ENCODE data around the gene GCAT.

The GCAT gene

GRCh38 chr22:37842015-37842793 lies 34.5 kb downstream of the GCAT start:
- DNase-seq (ENCODE audit: low read depth in 2 of 2) = no peak

- peak; percentile 7 to 15 for DNase-seq (ENCODE audit: low read depth in 2 of 2)
These were observed 36.0 kb downstream of the GCAT start for GRCh38 chr22:37843741-37844089.

GRCh38 chr22:37844904-37845329 lies 37.2 kb downstream of the GCAT start:
- no peak for DNase-seq (ENCODE audit: low read depth in 2 of 2)

- no peak for DNase-seq (ENCODE audit: low read depth in 2 of 2)
These were observed 38.7 kb downstream of the GCAT start for GRCh38 chr22:37846433-37846832.

DNA sequence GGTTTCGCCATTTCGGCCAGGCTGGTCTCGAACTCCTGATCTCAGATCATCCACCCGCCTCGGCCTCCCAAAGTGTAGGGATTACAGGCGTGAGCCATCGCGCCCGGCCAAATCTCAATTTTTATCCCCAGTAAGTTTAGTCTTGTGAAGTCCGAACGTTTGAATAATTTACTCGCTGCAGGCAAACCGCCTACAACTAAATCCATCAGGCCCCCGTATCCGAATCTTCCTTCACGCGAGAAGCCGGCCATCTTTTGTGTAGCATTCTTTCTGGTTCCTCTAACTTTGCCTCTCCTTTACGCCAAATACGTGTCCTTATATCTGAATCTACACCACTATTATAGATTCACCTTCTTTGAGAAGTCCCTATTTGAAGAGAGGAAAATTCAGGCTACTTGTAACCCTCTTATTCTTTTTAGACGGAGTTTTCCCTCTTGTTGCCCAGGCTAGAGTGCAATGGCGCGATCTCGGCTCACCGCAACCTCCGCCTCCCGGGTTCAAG lies 40.9 kb downstream of the GCAT start:
- no peak for DNase-seq (ENCODE audit: low read depth in 2 of 2)

DNA sequence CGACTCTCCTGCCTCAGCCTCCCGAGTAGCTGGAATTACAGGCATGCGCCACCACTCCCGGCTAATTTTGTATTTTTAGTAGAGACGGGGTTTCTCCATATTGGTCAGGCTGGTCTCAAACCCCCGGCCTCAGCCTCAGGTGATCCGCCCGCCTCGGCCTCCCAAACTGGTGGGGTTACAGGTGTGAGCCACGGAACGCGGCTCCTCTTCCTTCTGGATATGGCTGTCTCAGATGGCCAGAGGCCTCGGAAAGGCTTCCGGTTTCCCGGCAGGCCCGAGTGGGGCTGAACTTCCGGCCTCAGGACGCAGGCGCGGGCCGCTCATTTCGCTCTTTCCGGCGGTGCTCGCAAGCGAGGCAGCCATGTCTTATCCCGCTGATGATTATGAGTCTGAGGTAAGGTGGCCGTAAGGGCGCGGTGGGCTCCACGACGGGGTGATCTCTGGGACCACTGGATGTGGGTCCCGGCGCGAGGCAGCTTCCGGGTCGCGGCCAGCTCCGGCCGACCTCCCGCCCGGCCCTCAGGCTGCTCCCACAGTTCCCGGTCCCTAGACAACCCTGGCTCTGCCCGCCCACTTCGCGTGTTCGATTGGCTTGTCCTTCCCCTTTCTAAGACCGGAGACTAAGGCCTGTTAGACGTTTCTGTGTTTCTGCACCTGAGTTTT lies 41.5 kb downstream of the GCAT start, which contains the start of gene EIF3L:
Gene EIF3L, plus strand, starts transcription at position 331 of the 663 bp plus-strand sequence. Its CDS starts 31 bp downstream, at position 362.
- DNase-seq (ENCODE audit: low read depth in 2 of 2) = peak; percentile 76 to 78

DNA sequence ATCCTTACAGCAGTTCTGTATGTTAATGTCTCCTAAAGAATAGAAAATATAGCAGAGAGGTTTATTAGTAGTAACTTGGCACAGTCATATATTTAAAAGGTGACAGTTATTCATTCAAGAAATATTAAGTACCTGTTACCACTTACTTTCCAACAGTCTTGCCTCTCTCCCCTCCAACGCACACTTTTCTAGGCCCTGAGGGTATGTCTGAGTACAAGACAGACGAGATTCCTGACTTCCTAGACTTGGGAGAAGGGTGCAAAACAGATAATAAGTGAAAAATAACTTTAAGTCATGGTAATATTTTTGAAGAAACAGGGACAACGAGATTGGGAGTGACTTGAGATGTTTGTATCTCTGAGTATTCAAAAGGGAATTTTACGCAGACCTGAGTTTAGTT lies 43.1 kb downstream of the GCAT start:
- DNase-seq (ENCODE audit: low read depth in 2 of 2) = no peak

DNA sequence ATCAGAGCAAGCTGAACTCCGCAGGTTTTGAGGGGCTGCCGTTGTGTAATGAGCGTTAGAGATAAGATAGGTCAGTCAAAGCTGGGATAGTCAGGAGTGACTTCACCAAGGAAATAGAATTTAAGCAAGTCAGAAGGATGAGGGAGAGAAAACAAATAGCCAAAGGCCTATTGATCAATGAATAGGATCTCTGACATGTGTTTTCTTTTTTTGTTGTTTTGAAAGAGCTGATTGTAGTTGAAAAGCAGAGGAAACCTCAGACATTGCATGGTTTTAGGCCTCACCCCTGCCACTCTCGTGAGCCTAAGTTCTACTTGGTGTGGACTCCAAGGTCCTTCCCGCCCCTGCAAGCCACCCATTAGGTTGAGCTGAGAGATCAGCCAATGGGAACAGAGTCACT lies 44.7 kb downstream of the GCAT start:
- DNase-seq (ENCODE audit: low read depth in 2 of 2) = no peak

DNA sequence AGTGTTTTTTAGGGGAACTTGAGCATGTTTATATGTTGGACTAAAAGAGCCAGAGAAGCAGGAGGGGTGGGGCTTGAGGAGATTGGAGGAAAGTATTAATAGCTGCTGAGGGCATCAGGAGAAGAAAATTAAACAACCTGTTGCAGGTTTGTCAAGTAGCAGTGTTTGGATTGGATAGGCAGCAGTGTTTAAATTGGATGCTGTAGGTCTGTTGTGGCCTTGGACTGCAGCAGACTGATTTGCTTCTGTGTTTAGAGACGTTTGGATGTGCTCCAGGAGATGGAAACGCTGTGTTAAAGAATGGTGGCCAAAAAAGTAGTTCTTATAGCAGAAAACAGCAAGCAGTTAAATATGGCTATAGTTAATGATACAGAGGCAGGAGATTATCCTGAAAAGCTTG lies 47.2 kb downstream of the GCAT start:
- no peak for DNase-seq (ENCODE audit: low read depth in 2 of 2)

- no peak for DNase-seq (ENCODE audit: low read depth in 2 of 2)
These were observed 47.7 kb downstream of the GCAT start for GRCh38 chr22:37855462-37855861.

GRCh38 chr22:37860796-37861421 lies 53.2 kb downstream of the GCAT start:
- no peak for DNase-seq (ENCODE audit: low read depth in 2 of 2)

DNA sequence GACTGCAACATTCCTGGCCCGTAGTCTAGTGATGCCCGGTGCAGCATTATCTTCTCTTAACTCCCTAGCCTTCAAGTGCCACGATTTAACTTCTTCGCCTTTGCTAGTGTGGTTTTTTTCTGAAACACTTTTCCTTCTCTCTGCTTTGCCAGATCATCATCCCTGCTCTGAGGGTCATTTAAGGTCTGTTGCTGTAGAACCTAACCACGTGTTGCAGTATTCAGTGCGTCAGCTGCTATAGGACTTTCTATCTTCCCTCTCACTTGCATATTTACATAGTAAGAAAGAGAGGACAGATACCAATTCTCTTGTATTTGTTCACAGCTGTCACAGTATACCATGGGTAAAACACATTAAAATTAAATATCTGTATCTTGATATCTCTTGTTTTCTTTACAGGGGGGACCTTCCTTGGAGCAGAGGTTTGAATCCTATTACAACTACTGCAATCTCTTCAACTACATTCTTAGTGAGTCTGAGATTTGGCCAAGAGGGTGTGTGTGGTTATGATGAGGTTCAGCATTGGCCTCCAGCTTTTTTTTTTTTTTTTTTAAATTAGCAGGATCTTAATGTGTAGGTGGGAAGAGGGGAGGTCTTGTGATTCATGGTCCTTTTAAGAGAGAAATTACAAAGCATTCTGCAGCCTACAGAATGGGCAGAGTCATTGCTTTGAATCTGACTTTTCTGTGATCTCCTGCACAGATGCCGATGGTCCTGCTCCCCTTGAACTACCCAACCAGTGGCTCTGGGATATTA lies 55.0 kb downstream of the GCAT start:
- no peak for DNase-seq (ENCODE audit: low read depth in 2 of 2)

- no peak for DNase-seq (ENCODE audit: low read depth in 2 of 2)
These were observed 57.8 kb downstream of the GCAT start for GRCh38 chr22:37865510-37865909.

All from activated CD8-positive, alpha-beta memory T cell treated with anti-CD3 and anti-CD28 coated beads for 4 hours (primary cell).